A549 (cell line): ENCODE data around the gene TCN2. TPM values are rescaled to one million over a fixed set of nuclear protein-coding genes. Genes with fewer than 3 reads are reported as not detected.
"Not testable (repeated sequence)": the region's sequence is repeated elsewhere in the genome, so short reads cannot be mapped to it uniquely, and the experiment has no call there.

Experiments used
- ATAC-seq, 2 experiments: fragments of 200-7000 bp in 1 of 2; fragments of >200 bp in 1 of 2; cut with Nextera tagmentation in 1 of 2; cut with Tn5 transposase in 1 of 2; 3 replicates each; pipeline versions ENCODE4 v1.8.0 to v1.9.1; 2018 to 2020; ENCODE audit warnings: mild to moderate bottlenecking in 1 of 2, moderate library complexity in 1 of 2
- CTCF ChIA-PET: fragments of 300-600 bp; sonication (Branson Sonifier 250); formaldehyde crosslinking; extraction: SDS; loops from one replicate; lab custom pipeline; 2021; ENCODE audit warnings: antibody characterized with exemption, inconsistent platforms; lab: Yijun Ruan, JAX
- POLR2A ChIA-PET: fragments of 350-600 bp; formaldehyde crosslinking; extraction: SDS; loops from one replicate; lab custom pipeline; 2021; ENCODE audit warnings: antibody characterized with exemption, inconsistent platforms; lab: Yijun Ruan, JAX
- DNase-seq, 2 experiments: peaks; one replicate each; pipeline versions ENCODE4 v3.0.0 to v3.0.0-alpha.2; 2011 to 2016; ENCODE audit warnings: low read depth in 1 of 2, low spot score in 1 of 2
- FAIRE-seq: peaks from 2 replicates; lab custom pipeline; 2011; peaks lifted over from hg19 to GRCh38; lab: Jason Lieb, UNC
- H3K27ac ChIP-seq, 2 experiments: fragments of >200 bp; sonication (Bioruptor Twin); formaldehyde crosslinking; 3 replicates each; pipeline ENCODE4 v1.5.1; 2016 to 2017
- H3K4me1 ChIP-seq: fragments of >200 bp; sonication (Bioruptor Twin); formaldehyde crosslinking; 3 replicates; pipeline ENCODE4 v1.6.1; 2016
- H3K4me2 ChIP-seq: fragments of >200 bp; sonication (Bioruptor Twin); formaldehyde crosslinking; 3 replicates; pipeline ENCODE4 v1.6.1; 2016
- H3K4me3 ChIP-seq: fragments of >200 bp; sonication (Bioruptor Twin); formaldehyde crosslinking; 3 replicates; pipeline ENCODE4 v1.5.1; 2016
- H3K9me3 ChIP-seq: fragments of >200 bp; sonication (Bioruptor Twin); formaldehyde crosslinking; 3 replicates; pipeline ENCODE4 v1.6.1; 2016
- CBX8 ChIP-seq: fragments of 200-600 bp; sonication (generic); IDR thresholded peaks from 2 replicates; pipeline ENCODE4 v1.6.1; 2016
- CEBPB ChIP-seq, 2 experiments: fragments of >200 bp in 1 of 2; sonication (Bioruptor Twin) in 1 of 2; formaldehyde crosslinking in 1 of 2; IDR thresholded peaks; 2 replicates each; pipeline ENCODE4 v1.6.1; 2012 to 2016
- CHD2 ChIP-seq: fragments of 150-350 bp; IDR thresholded peaks from 2 replicates; pipeline ENCODE4 v1.6.1; 2014; ENCODE audit warnings: low read length; ENCODE audit not compliant: partially characterized antibody
- EHF ChIP-seq: fragments of 250-450 bp; sonication (Bioruptor Pico); IDR thresholded peaks from 2 replicates; pipeline ENCODE4 v1.5.0; 2020; ENCODE audit warnings: mild to moderate bottlenecking
- EHMT2 ChIP-seq: fragments of 200-600 bp; sonication (generic); IDR thresholded peaks from 2 replicates; pipeline ENCODE4 v1.6.1; 2016; ENCODE audit warnings: antibody characterized with exemption, low read depth, mild to moderate bottlenecking, moderate library complexity
- ELK1 ChIP-seq: fragments of 150-350 bp; IDR thresholded peaks from 2 replicates; pipeline ENCODE4 v1.6.1; 2014; ENCODE audit warnings: low read depth, mild to moderate bottlenecking, low read length
- FOSB ChIP-seq: fragments of 250-450 bp; sonication (Bioruptor Pico); IDR thresholded peaks from 2 replicates; pipeline ENCODE4 v1.5.0; 2020; ENCODE audit warnings: mild to moderate bottlenecking, moderate library complexity
- FOSL2 ChIP-seq, 2 experiments: fragments of 450-650 bp in 1 of 2; fragments of >200 bp in 1 of 2; sonication (Bioruptor Twin) in 1 of 2; formaldehyde crosslinking; IDR thresholded peaks; 2 replicates each; pipeline versions ENCODE4 v1.5.0 to v1.6.1; 2016 to 2020; ENCODE audit warnings: mild to moderate bottlenecking in 1 of 2, moderate library complexity in 1 of 2
- HES2 ChIP-seq: fragments of >200 bp; sonication (Bioruptor Twin); formaldehyde crosslinking; IDR thresholded peaks from 2 replicates; pipeline ENCODE4 v1.6.1; 2016
- HEYL ChIP-seq: fragments of 250-450 bp; sonication (Bioruptor Pico); IDR thresholded peaks from 2 replicates; pipeline ENCODE4 v1.8.0; 2021; ENCODE audit warnings: mild to moderate bottlenecking, moderate library complexity
- HOXB13 ChIP-seq: fragments of 250-450 bp; sonication (Bioruptor Pico); IDR thresholded peaks from 2 replicates; pipeline ENCODE4 v1.5.0; 2020; ENCODE audit warnings: low read depth, mild to moderate bottlenecking, moderate library complexity
- KDM5A ChIP-seq: fragments of 200-600 bp; sonication (generic); IDR thresholded peaks from 2 replicates; pipeline ENCODE4 v1.6.1; 2016; ENCODE audit warnings: antibody characterized with exemption, mild to moderate bottlenecking
- MAZ ChIP-seq: fragments of 150-350 bp; IDR thresholded peaks from 2 replicates; pipeline ENCODE4 v1.6.1; 2014; ENCODE audit warnings: antibody characterized with exemption, low read depth, low read length, borderline replicate concordance
- MYC ChIP-seq: IDR thresholded peaks from 2 replicates; pipeline ENCODE4 v1.6.1; 2012; ENCODE audit warnings: mild to moderate bottlenecking, inconsistent platforms, low read length, improper control_type of control experiment, borderline replicate concordance
- PHF8 ChIP-seq: fragments of 200-600 bp; sonication (generic); IDR thresholded peaks from 2 replicates; pipeline ENCODE4 v1.6.1; 2016; ENCODE audit warnings: low read depth, mild to moderate bottlenecking, antibody characterized with exemption, moderate library complexity, borderline replicate concordance
- ZC3H11A ChIP-seq: fragments of 450-650 bp; IDR thresholded peaks from 2 replicates; pipeline ENCODE4 v1.6.1; 2014; ENCODE audit warnings: antibody characterized with exemption, mild to moderate bottlenecking
- ZFP36 ChIP-seq: fragments of 450-650 bp; IDR thresholded peaks from 2 replicates; pipeline ENCODE4 v1.6.1; 2014; ENCODE audit warnings: borderline replicate concordance; ENCODE audit not compliant: partially characterized antibody
- ZNF302 ChIP-seq: fragments of 250-450 bp; sonication (Bioruptor Pico); IDR thresholded peaks from 2 replicates; pipeline ENCODE4 v1.9.0; 2021; ENCODE audit warnings: inconsistent platforms, mild to moderate bottlenecking, moderate library complexity
- ZSCAN20 ChIP-seq: fragments of 250-450 bp; sonication (Bioruptor Pico); IDR thresholded peaks from 2 replicates; pipeline ENCODE4 v1.8.0; 2022; ENCODE audit warnings: mild to moderate bottlenecking, moderate library complexity
- WGBS: methylation state at CpG from one replicate; pipeline ENCODE4 v1.1.6; 2017; ENCODE audit errors: missing lambda C conversion rate; 5-methylcytosine and 5-hydroxymethylcytosine counted together
- polyA plus RNA-seq, 4 experiments: library from polyadenylated mRNA; depleted of rRNA in 3 of 4; stranded (reverse); fragments of >200 nt; fragmentation: RNase III in 1 of 4; extraction: RNeasy Plus Mini Kit Qiagen cat#74134 plus additional on column Dnase treatment in 1 of 4; gene quantifications; 2 replicates in 3 of 4; 3 replicates in 1 of 4; pipeline ENCODE4 v1.2.3, GENCODE V29; 2011 to 2017
- TF ChIP-seq, protein P1 (sequence below): IDR thresholded peaks from 2 replicates; pipeline ENCODE4 v1.6.1; 2012; ENCODE audit warnings: low read depth, borderline replicate concordance
- TF ChIP-seq, protein P2 (sequence below): fragments of 450-650 bp; IDR thresholded peaks from 2 replicates; pipeline ENCODE4 v1.6.1; 2014; ENCODE audit warnings: antibody characterized with exemption

The TCN2 gene
- polyA plus RNA-seq, 2 of the 4 experiments (the other 2 are of a cell fraction) = 3.9 to 4.3 TPM

- FAIRE-seq = no peak
- Histone ChIP-seq H3K9me3 (no peaks in the 10 kb centered on the region), H3K4me2 (no peak overlapping the region), H3K4me1 (peaks cover 46% of the 10 kb centered on the region), H3K4me3 (no peak overlapping the region), H3K27ac (peak overlapping the region in 1 of 2 experiments; percentile 83; a peak in 4 of 6 replicates)
- DNase-seq = no peak
- CTCF ChIA-PET = no interaction called here
- ATAC-seq = no peak
- POLR2A ChIA-PET = no interaction called here
- no peak for TF ChIP-seq CBX8
- 83% methylated on average over 6 of the region's 6 CpGs for whole genome bisulfite sequencing
These were observed 47.1 kb upstream of the TCN2 start for GRCh38 chr22:30559889-30560288.

- POLR2A ChIA-PET, FAIRE-seq, H3K9me3 ChIP-seq, H3K4me3 ChIP-seq, H3K4me2 ChIP-seq: not testable (repeated sequence)
- peaks cover 54% of the 10 kb centered on the region for H3K4me1 ChIP-seq
- H3K27ac ChIP-seq = peak overlapping the region in 1 of 2 experiments; percentile 83; a peak in 3 of 6 replicates
- 67% methylated on average over 11 of the region's 11 CpGs for WGBS
- ATAC-seq (peak in 1 of 2 experiments; percentile 68; a peak in 3 of 6 replicates), DNase-seq (peak in 1 of 2 experiments; percentile 24)
- CTCF ChIA-PET = interaction anchor here (1.4 kb wide), 1 partner anchor 18 kb away, joined by 3 read pairs; no protein-coding TSS in a partner anchor
These were observed 46.3 kb upstream of the TCN2 start for GRCh38 chr22:30560643-30561202.

DNA sequence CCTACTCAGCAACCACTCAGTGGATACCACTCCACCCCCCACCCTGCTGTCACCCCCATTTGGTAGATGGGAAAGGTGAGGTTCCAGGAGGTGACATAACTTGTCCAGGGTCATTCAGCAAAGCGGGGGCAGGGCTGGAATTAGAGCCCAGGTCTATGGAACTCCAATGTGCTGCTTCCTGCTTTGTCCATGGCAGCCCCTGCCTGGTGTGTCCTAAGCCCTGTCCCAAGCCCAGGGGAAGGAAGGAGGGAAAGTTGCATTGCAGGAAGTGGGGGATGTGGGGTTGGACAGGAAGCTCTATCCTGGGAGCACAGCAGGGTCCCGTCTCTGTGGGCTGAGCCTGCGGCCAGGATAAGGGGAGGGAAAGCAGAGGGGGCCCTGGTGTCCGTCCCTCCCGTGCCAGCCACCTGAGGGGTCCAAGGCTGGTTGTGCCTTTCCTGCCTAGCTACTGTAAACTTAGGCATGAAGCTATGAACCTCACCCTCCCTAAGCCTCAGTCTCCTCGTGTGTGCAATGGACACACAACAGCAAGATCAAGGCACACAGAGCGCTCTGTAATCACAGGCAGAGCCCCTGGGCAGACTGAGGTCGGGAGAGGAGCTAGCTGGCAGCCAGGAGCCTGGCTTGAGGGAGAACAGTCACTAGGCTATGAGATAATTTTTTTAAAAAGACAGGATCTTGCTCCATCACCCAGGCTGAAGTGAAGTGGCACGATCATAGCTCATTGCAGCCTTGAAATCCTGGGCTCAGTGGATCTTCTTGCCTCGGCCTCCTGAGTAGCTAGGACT, 45.4 kb upstream of the TCN2 start:
- 70% methylated on average over 6 of the region's 10 CpGs for WGBS
- Histone ChIP-seq H3K4me2 (peak overlapping the region; percentile 33), H3K27ac (peak overlapping the region; percentile 45 to 83; a peak in 5 of 6 replicates), H3K4me3 (no peak overlapping the region), H3K9me3 (no peaks in the 10 kb centered on the region), H3K4me1 (peaks cover 63% of the 10 kb centered on the region)
- ChIA-PET CTCF (interaction anchor here (1.1 to 1.4 kb wide), 3 partner anchors 9 to 116 kb away, joined by 3 to 6 read pairs (median 4); no protein-coding TSS in a partner anchor), POLR2A (no interaction called here)
- no peak for TF ChIP-seq ELK1
- no peak for TF ChIP-seq HES2
- TF ChIP-seq ZC3H11A = no peak
- no peak for TF ChIP-seq MYC
- TF ChIP-seq HOXB13 (CRISPR knock-in tag) = no peak
- no peak for TF ChIP-seq ZNF302 (CRISPR knock-in tag)
- no peak for TF ChIP-seq FOSL2 (IDR thresholded peaks at IDR 0.05)
- no peak for TF ChIP-seq FOSL2 (CRISPR knock-in tag; IDR thresholded peaks at IDR 0.05)
- TF ChIP-seq ZFP36 = no peak
- no peak for TF ChIP-seq CEBPB (IDR thresholded peaks at IDR 0.05)
- TF ChIP-seq CHD2 = no peak
- TF ChIP-seq EHF (CRISPR knock-in tag) = no peak
- TF ChIP-seq HEYL (CRISPR knock-in tag) = no peak
- no peak for TF ChIP-seq PHF8
- no peak for TF ChIP-seq EHMT2
- TF ChIP-seq, protein P1, sequence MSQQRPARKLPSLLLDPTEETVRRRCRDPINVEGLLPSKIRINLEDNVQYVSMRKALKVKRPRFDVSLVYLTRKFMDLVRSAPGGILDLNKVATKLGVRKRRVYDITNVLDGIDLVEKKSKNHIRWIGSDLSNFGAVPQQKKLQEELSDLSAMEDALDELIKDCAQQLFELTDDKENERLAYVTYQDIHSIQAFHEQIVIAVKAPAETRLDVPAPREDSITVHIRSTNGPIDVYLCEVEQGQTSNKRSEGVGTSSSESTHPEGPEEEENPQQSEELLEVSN = no peak
- TF ChIP-seq ZSCAN20 (CRISPR knock-in tag) = no peak
- TF ChIP-seq, protein P2, sequence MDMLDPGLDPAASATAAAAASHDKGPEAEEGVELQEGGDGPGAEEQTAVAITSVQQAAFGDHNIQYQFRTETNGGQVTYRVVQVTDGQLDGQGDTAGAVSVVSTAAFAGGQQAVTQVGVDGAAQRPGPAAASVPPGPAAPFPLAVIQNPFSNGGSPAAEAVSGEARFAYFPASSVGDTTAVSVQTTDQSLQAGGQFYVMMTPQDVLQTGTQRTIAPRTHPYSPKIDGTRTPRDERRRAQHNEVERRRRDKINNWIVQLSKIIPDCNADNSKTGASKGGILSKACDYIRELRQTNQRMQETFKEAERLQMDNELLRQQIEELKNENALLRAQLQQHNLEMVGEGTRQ = no peak
- no peak for TF ChIP-seq KDM5A
- TF ChIP-seq MAZ = no peak
- no peak for TF ChIP-seq FOSB (CRISPR knock-in tag)
- DNase-seq = no peak
- no peak; a peak in 1 of 6 replicates for ATAC-seq
- no peak for FAIRE-seq
